K562 (cell line): ENCODE measurements around the gene NAV2. TPM values are rescaled to one million over a fixed set of nuclear protein-coding genes. Genes with fewer than 3 reads are reported as not detected.
A peak's percentile ranks its signal among the peaks of the same experiment; 100 is the strongest.

Experiments used
- EP300 ChIP-seq: IDR thresholded peaks from 2 replicates; pipeline ENCODE4 v1.6.1; 2012; ENCODE audit warnings: low read length, improper control_type of control experiment
- FOXA3 ChIP-seq, 2 experiments: fragments of 450-650 bp in 1 of 2; sonication (generic) in 1 of 2; formaldehyde crosslinking; IDR thresholded peaks in 1 of 2; conservative IDR thresholded peaks in 1 of 2; 2 replicates each; pipeline versions ENCODE4 v1.4.0 to v1.8.0; 2020 to 2022; ENCODE audit warnings: mild to moderate bottlenecking in 2 of 2, missing genetic modification reagents in 1 of 2
- NCOA4 ChIP-seq: fragments of 450-650 bp; IDR thresholded peaks from 2 replicates; pipeline ENCODE4 v1.6.1; 2018; ENCODE audit warnings: mild to moderate bottlenecking; ENCODE audit not compliant: partially characterized antibody
- NR1H2 ChIP-seq: sonication (generic); formaldehyde crosslinking; IDR thresholded peaks from 2 replicates; pipeline ENCODE4 v1.4.0; 2020; ENCODE audit warnings: mild to moderate bottlenecking, missing genetic modification reagents
- NR2C2 ChIP-seq, 2 experiments: fragments of 200-800 bp in 1 of 2; sonication (Bioruptor generic) in 1 of 2; sonication (generic) in 1 of 2; formaldehyde crosslinking in 1 of 2; IDR thresholded peaks; 2 replicates each; pipeline versions ENCODE4 v1.6.1 to v1.8.0; 2016 to 2022; ENCODE audit warnings: mild to moderate bottlenecking in 1 of 2, missing compliant biosample characterization in 1 of 2, missing genetic modification characterization in 1 of 2, missing genetic modification reagents in 1 of 2
- SMARCA4 ChIP-seq: fragments of 450-650 bp; IDR thresholded peaks from 2 replicates; pipeline ENCODE4 v1.6.1; 2016
- TBL1XR1 ChIP-seq, 2 experiments: IDR thresholded peaks; 2 replicates each; pipeline ENCODE4 v1.6.1; 2012; ENCODE audit warnings: improper control_type of control experiment in 2 of 2, low read length in 2 of 2, mild to moderate bottlenecking in 1 of 2
- ZBTB7A ChIP-seq: IDR thresholded peaks from 2 replicates; pipeline ENCODE4 v1.6.1; 2011; ENCODE audit warnings: low read depth, mild to moderate bottlenecking, low read length, moderate library complexity, borderline replicate concordance; ENCODE audit not compliant: control insufficient read depth
- ZFP1 ChIP-seq: fragments of 450-650 bp; formaldehyde crosslinking; IDR thresholded peaks from 2 replicates; pipeline ENCODE4 v1.4.0; 2020; ENCODE audit warnings: mild to moderate bottlenecking, mixed read lengths
- polyA plus RNA-seq, 8 experiments: library from polyadenylated mRNA; depleted of rRNA in 4 of 8; stranded (reverse) in 5 of 8; unstranded in 3 of 8; fragments of >200 nt; fragmentation: Nextera tagmentation in 2 of 8; fragmentation: Illumina TruSeq in 1 of 8; extraction: Ambion mirVana in 2 of 8; extraction: Trizol in 1 of 8; gene quantifications; 2 replicates each; pipeline versions ENCODE4 v1.2.1 to v1.2.3, GENCODE V29; 2011 to 2014; ENCODE audit warnings: inconsistent platforms in 1 of 8, missing spikeins in 1 of 8
- total RNA-seq, 7 experiments: library from RNA; depleted of rRNA in 6 of 7; stranded (reverse); fragments of >200 nt in 6 of 7; fragmentation: Illumina TruSeq in 2 of 7; extraction: Trizol in 2 of 7; gene quantifications; 2 replicates each; pipeline versions ENCODE4 v1.2.1 to v1.2.3, GENCODE V29; 2011 to 2021; ENCODE audit warnings: low replicate concordance in 1 of 7
- TF ChIP-seq, protein P1 (sequence below), 2 experiments: IDR thresholded peaks in 1 of 2; conservative IDR thresholded peaks in 1 of 2; 2 replicates each; pipeline ENCODE4 v1.6.1; 2016; ENCODE audit warnings: low read depth in 2 of 2, mild to moderate bottlenecking in 1 of 2, missing compliant biosample characterization in 1 of 2, missing genetic modification characterization in 1 of 2, moderate library complexity in 1 of 2

The NAV2 gene
- total and polyA plus RNA-seq, 9 of the 15 experiments (the other 6 are each of a cell fraction or from before 2014, with no cell fraction given): 0.03 to 0.35 (median 0.05) TPM

DNA sequence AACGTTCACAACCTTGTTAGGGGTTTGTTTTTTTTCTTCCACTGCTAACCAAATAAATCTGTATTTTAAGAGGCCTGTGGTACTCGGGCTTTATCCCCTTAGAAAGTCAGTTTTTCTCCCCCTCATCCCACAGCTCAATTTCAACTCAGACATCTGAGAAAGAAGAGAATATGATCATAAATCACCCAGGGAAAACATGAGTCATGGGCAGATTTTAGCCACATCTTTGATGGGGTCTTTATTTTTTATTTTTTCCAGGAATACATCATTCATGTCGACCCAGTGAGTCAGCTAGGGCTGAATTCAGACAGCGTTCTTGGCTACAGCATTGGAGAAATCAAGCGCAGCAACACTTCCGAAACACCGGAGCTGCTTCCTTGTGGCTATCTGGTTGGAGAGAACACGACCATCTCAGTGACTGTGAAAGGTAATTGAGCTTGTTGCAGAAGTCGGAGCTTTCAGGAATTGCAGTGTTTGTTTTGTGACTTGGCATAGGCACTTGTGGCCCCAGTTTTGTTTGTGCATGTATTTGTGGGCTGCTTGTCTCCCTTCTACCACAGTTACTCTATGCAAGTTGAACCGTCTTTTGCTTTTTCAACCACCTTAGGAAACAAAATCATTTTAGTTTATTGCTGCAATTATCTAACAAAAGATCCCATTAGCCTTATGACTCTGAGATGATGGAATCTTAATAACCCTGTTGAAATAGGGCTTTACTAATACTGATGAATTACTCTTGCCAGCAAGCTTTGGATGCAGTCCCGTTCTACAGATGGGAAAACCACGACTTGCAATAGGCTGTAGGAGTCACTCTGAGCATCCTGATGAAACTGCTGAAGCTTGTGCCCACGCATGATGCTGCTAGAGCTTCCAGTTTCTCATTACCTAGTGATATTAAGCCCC lies 384.9 kb downstream of the NAV2 start (continued):
- TF ChIP-seq ZBTB7A: no peak
- TF ChIP-seq EP300: peak; percentile 47; the same call in 1 of the 2 replicates
- TF ChIP-seq TBL1XR1 (IDR thresholded peaks at IDR 0.05; ENCODE audit: low read length in 2 of 2): peak in 1 of 2 experiments; percentile 34; a peak in 1 of 4 replicates
- no peak for TF ChIP-seq ZFP1 (CRISPR knock-in tag)
- TF ChIP-seq, protein P1, sequence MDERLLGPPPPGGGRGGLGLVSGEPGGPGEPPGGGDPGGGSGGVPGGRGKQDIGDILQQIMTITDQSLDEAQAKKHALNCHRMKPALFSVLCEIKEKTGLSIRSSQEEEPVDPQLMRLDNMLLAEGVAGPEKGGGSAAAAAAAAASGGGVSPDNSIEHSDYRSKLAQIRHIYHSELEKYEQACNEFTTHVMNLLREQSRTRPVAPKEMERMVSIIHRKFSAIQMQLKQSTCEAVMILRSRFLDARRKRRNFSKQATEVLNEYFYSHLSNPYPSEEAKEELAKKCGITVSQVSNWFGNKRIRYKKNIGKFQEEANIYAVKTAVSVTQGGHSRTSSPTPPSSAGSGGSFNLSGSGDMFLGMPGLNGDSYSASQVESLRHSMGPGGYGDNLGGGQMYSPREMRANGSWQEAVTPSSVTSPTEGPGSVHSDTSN (CRISPR knock-in tag; IDR thresholded peaks at IDR 0.05; ENCODE audit: low read depth): no peak
- TF ChIP-seq, protein P1 (tag; conservative IDR thresholded peaks at IDR 0.05; ENCODE audit: low read depth): peak; percentile 66
- no peak for TF ChIP-seq NR1H2 (CRISPR knock-in tag)
- TF ChIP-seq NR2C2 (CRISPR knock-in tag; IDR thresholded peaks at IDR 0.05): no peak
- no peak for TF ChIP-seq NR2C2 (tag; IDR thresholded peaks at IDR 0.05)
- peak in 1 of 2 experiments; percentile 63; a peak in 1 of 4 replicates for TF ChIP-seq FOXA3 (CRISPR knock-in tag; conservative IDR thresholded peaks at IDR 0.05 in 1 of 2, IDR thresholded peaks at IDR 0.05 in 1 of 2)
- TF ChIP-seq NCOA4: no peak
- TF ChIP-seq SMARCA4: peak; percentile 62
